K562 (cell line): ENCODE results near the gene HNF4A. TPM values are rescaled to one million over a fixed set of nuclear protein-coding genes. Genes with fewer than 3 reads are reported as not detected.

ENCODE experiments used
- ARID4B ChIP-seq: sonication (generic); formaldehyde crosslinking; IDR thresholded peaks from 2 replicates; pipeline ENCODE4 v1.8.0; 2022; ENCODE audit warnings: mild to moderate bottlenecking, missing genetic modification reagents
- ATF7 ChIP-seq: fragments of 450-650 bp; IDR thresholded peaks from 2 replicates; pipeline ENCODE4 v1.7.1; 2014; ENCODE audit warnings: mild to moderate bottlenecking, moderate library complexity
- BHLHE40 ChIP-seq: IDR thresholded peaks from 2 replicates; pipeline ENCODE4 v1.6.1; 2011; ENCODE audit warnings: low read length, improper control_type of control experiment
- CBFA2T3 ChIP-seq: fragments of 450-650 bp; IDR thresholded peaks from 2 replicates; pipeline ENCODE4 v1.6.1; 2017
- HLTF ChIP-seq: fragments of 450-650 bp; IDR thresholded peaks from 2 replicates; pipeline ENCODE4 v1.6.1; 2016
- MTA2 ChIP-seq: fragments of 450-650 bp; IDR thresholded peaks from 2 replicates; pipeline ENCODE4 v1.6.1; 2016; ENCODE audit warnings: low read depth
- POLR2G ChIP-seq: fragments of 200-400 bp; formaldehyde crosslinking; IDR thresholded peaks from 2 replicates; pipeline ENCODE4 v1.6.1; 2017; ENCODE audit warnings: low read depth, mild to moderate bottlenecking, antibody characterized with exemption, low read length, moderate library complexity
- SP1 ChIP-seq: sonication (generic); formaldehyde crosslinking; IDR thresholded peaks from 2 replicates; pipeline ENCODE4 v1.8.1; 2022; ENCODE audit warnings: mild to moderate bottlenecking, missing genetic modification reagents
- TAL1 ChIP-seq: fragments of 450-650 bp; IDR thresholded peaks from 2 replicates; pipeline ENCODE4 v1.6.1; 2016; ENCODE audit warnings: mild to moderate bottlenecking
- TBP ChIP-seq: optimal IDR thresholded peaks from 2 replicates; pipeline ENCODE3; 2011; ENCODE audit warnings: low read depth, low read length, improper control_type of control experiment
- TCF3 ChIP-seq: sonication (generic); formaldehyde crosslinking; IDR thresholded peaks from 2 replicates; pipeline ENCODE4 v1.4.0; 2020; ENCODE audit warnings: mild to moderate bottlenecking, missing genetic modification reagents
- ZNF592 ChIP-seq: fragments of 450-650 bp; IDR thresholded peaks from 2 replicates; pipeline ENCODE4 v1.6.1; 2017; ENCODE audit warnings: antibody characterized with exemption, mild to moderate bottlenecking
- polyA plus RNA-seq, 8 experiments: library from polyadenylated mRNA; depleted of rRNA in 4 of 8; stranded (reverse) in 5 of 8; unstranded in 3 of 8; fragments of >200 nt; fragmentation: Nextera tagmentation in 2 of 8; fragmentation: Illumina TruSeq in 1 of 8; extraction: Ambion mirVana in 2 of 8; extraction: Trizol in 1 of 8; gene quantifications; 2 replicates each; pipeline versions ENCODE4 v1.2.1 to v1.2.3, GENCODE V29; 2011 to 2014; ENCODE audit warnings: inconsistent platforms in 1 of 8, missing spikeins in 1 of 8
- total RNA-seq, 7 experiments: library from RNA; depleted of rRNA in 6 of 7; stranded (reverse); fragments of >200 nt in 6 of 7; fragmentation: Illumina TruSeq in 2 of 7; extraction: Trizol in 2 of 7; gene quantifications; 2 replicates each; pipeline versions ENCODE4 v1.2.1 to v1.2.3, GENCODE V29; 2011 to 2021; ENCODE audit warnings: low replicate concordance in 1 of 7

HNF4A gene
- total and polyA plus RNA-seq, 9 of the 15 experiments (the other 6 are each of a cell fraction or from before 2014, with no cell fraction given), result 0.03 to 0.27 (median 0.08) TPM; not detected in 5

GRCh38 chr20:44475694-44476560 lies 120.4 kb downstream of the HNF4A start, which contains the start of gene TTPAL (continued):
- TF ChIP-seq TAL1 (peak; percentile 39; the same call in 1 of the 2 replicates), ZNF592 (peak; percentile 66), POLR2G (peak; percentile 97), ATF7 (peak; percentile 68), MTA2 (peak; percentile 36; the same call in 1 of the 2 replicates), HLTF (0 out of 2 replicates have a peak, but pooled peaks have one; percentile 49), TCF3 (peak; percentile 76), TBP (peak; percentile 61), SP1 (CRISPR knock-in tag) (peak; percentile 73), BHLHE40 (peak; percentile 49), ARID4B (CRISPR knock-in tag) (peak; percentile 62), CBFA2T3 (peak; percentile 61)
